GM23248 (cell line): Measurements from ENCODE around the gene TUBAL3. TPM values are rescaled to one million over a fixed set of nuclear protein-coding genes. Genes with fewer than 3 reads are reported as not detected.
"Not testable (repeated sequence)": the region's sequence is repeated elsewhere in the genome, so short reads cannot be mapped to it uniquely, and the experiment has no call there.

Experiments used
- DNase-seq: peaks from one replicate; pipeline ENCODE4 v3.0.0-alpha.2; 2015
- H2AFZ ChIP-seq: fragments of 200-600 bp; sonication (generic); 2 replicates; pipeline ENCODE4 v1.6.1; 2016; ENCODE audit warnings: antibody characterized with exemption
- H3F3A ChIP-seq: fragments of 200-600 bp; sonication (generic); 2 replicates; pipeline ENCODE4 v1.6.1; 2016; ENCODE audit warnings: mild to moderate bottlenecking, antibody characterized with exemption, mixed run types; ENCODE audit not compliant: insufficient read depth
- H3K27ac ChIP-seq: fragments of 200-600 bp; sonication (generic); 2 replicates; pipeline ENCODE4 v1.5.1; 2016; ENCODE audit warnings: mild to moderate bottlenecking
- H3K27me3 ChIP-seq: fragments of 200-600 bp; sonication (generic); replicated peaks from 2 replicates; pipeline ENCODE4 v1.6.1; 2016; ENCODE audit warnings: mild to moderate bottlenecking; ENCODE audit not compliant: insufficient read depth
- H3K36me3 ChIP-seq: fragments of 200-600 bp; sonication (generic); 2 replicates; pipeline ENCODE4 v1.6.1; 2016; ENCODE audit warnings: low read depth, mild to moderate bottlenecking
- H3K4me1 ChIP-seq: fragments of 200-600 bp; sonication (generic); 2 replicates; pipeline ENCODE4 v1.6.1; 2016; ENCODE audit warnings: mild to moderate bottlenecking; ENCODE audit not compliant: insufficient read depth
- H3K4me2 ChIP-seq: fragments of 200-600 bp; sonication (generic); one replicate; pipeline ENCODE4 v1.6.1; 2016; ENCODE audit warnings: mild to moderate bottlenecking; ENCODE audit not compliant: unreplicated experiment
- H3K4me3 ChIP-seq: fragments of 200-600 bp; sonication (generic); 2 replicates; pipeline ENCODE4 v1.5.1; 2016; ENCODE audit warnings: mild to moderate bottlenecking
- H3K79me2 ChIP-seq: fragments of 200-600 bp; sonication (generic); 2 replicates; pipeline ENCODE4 v1.6.1; 2016; ENCODE audit warnings: mild to moderate bottlenecking; ENCODE audit not compliant: insufficient read depth
- H3K9ac ChIP-seq: fragments of 200-600 bp; sonication (generic); 2 replicates; pipeline ENCODE4 v1.6.1; 2016; ENCODE audit warnings: mild to moderate bottlenecking
- H3K9me2 ChIP-seq: fragments of 200-600 bp; sonication (generic); 2 replicates; pipeline ENCODE4 v1.6.1; 2016; ENCODE audit warnings: mixed run types, mild to moderate bottlenecking, moderate library complexity; ENCODE audit not compliant: insufficient read depth
- H3K9me3 ChIP-seq: fragments of 200-600 bp; sonication (generic); one replicate; pipeline ENCODE4 v1.6.1; 2017; ENCODE audit warnings: low read depth
- H4K20me1 ChIP-seq: fragments of 200-600 bp; sonication (generic); 2 replicates; pipeline ENCODE4 v1.6.0; 2016; ENCODE audit not compliant: insufficient read depth
- EZH2 ChIP-seq: fragments of 200-600 bp; sonication (generic); IDR thresholded peaks from 2 replicates; pipeline ENCODE4 v1.6.1; 2018; ENCODE audit warnings: antibody characterized with exemption, mild to moderate bottlenecking; ENCODE audit not compliant: insufficient read depth, poor library complexity, severe bottlenecking
- EZH2phosphoT487 ChIP-seq: fragments of 200-600 bp; sonication (generic); IDR thresholded peaks from 2 replicates; pipeline ENCODE4 v1.6.1; 2018; ENCODE audit warnings: antibody characterized with exemption, moderate library complexity, mild to moderate bottlenecking, low read depth; ENCODE audit not compliant: insufficient read depth
- WGBS, 2 experiments: methylation state at CpG; one replicate each; pipeline ENCODE4 v1.1.6; 2015 to 2017; ENCODE audit warnings: low lambda C conversion rate in 2 of 2, low coverage in 1 of 2; ENCODE audit errors: missing lambda C conversion rate in 2 of 2; 5-methylcytosine and 5-hydroxymethylcytosine counted together
- in situ Hi-C: fragments of 300-500 bp; cut with MboI; formaldehyde crosslinking; loops from 2 replicates; pipeline ENCODE4 v1.15.0; 2020
- polyA plus RNA-seq: library from polyadenylated mRNA; unstranded; fragments of >200 nt; fragmentation: Nextera tagmentation; extraction: Ambion mirVana; gene quantifications from 2 replicates; pipeline ENCODE4 v1.2.1, GENCODE V29; 2016
- total RNA-seq: library from RNA; depleted of rRNA; stranded (reverse); fragments of >200 nt; shearing (Covaris generic); gene quantifications from 2 replicates; pipeline ENCODE4 v1.2.3, GENCODE V29; 2014

Gene TUBAL3
- total and polyA plus RNA-seq, 2 experiments from 2014 or later = not detected

GRCh38 chr10:5390607-5391205 lies 13.9 kb downstream of the TUBAL3 start:
- no peak overlapping the region for H3K9ac ChIP-seq
- peaks cover 14% of the 10 kb centered on the region for H3K9me3 ChIP-seq
- no peak overlapping the region for H3K27ac ChIP-seq
- no peaks in the 10 kb centered on the region for H3F3A ChIP-seq
- H3K27me3 ChIP-seq = no peaks in the 10 kb centered on the region
- H3K9me2 ChIP-seq = no peaks in the 10 kb centered on the region
- no peak overlapping the region for H2AFZ ChIP-seq
- no peak for TF ChIP-seq EZH2phosphoT487
- TF ChIP-seq EZH2 = no peak
- H3K79me2 ChIP-seq = no peaks in the 10 kb centered on the region
- peak; percentile 15 for DNase-seq
- no peak overlapping the region for H3K4me2 ChIP-seq
- H3K4me1 ChIP-seq = no peaks in the 10 kb centered on the region
- WGBS, 2 experiments = 57 to 80% methylated on average over 1 of the region's 1 CpG
- no peaks in the 10 kb centered on the region for H3K36me3 ChIP-seq
- in situ Hi-C loops = no loop called here
- H3K4me3 ChIP-seq = no peak overlapping the region
- no peaks in the 10 kb centered on the region for H4K20me1 ChIP-seq

DNA sequence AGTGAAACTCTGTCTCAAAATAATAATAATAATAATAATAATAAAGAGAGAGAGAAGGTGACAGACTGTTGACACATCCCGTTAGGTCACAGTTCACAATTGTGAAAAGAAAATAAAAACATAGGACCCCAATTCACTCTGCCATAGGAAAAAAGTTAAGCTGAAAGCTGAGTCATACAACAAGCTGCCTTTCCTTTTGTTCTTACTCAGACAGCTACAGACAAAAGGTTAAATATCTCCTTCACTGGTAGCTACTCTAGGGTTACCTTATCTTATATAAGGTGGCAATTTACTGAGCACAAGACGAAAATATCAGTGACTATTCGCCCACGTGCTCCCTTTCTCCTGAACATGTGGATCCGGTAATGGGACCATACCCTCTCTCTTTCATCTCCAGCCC lies 17.5 kb downstream of the TUBAL3 start:
- Histone ChIP-seq H4K20me1 (no peaks in the 10 kb centered on the region), H3K4me3 (no peak overlapping the region), H3K4me1 (no peaks in the 10 kb centered on the region; the same call in 1 of the 2 replicates), H3K9me3 (peaks cover 14% of the 10 kb centered on the region), H3K27me3 (no peaks in the 10 kb centered on the region), H3K79me2 (no peaks in the 10 kb centered on the region), H3F3A (no peaks in the 10 kb centered on the region), H3K4me2 (no peak overlapping the region), H2AFZ (no peak overlapping the region), H3K9ac (no peak overlapping the region), H3K27ac (no peak overlapping the region), H3K36me3 (no peaks in the 10 kb centered on the region), H3K9me2 (no peaks in the 10 kb centered on the region)
- no peak for TF ChIP-seq EZH2
- TF ChIP-seq EZH2phosphoT487 = no peak
- in situ Hi-C loops = no loop called here
- WGBS, 2 experiments = 51 to 56% methylated on average over 5 of the region's 5 CpGs
- no peak for DNase-seq

DNA sequence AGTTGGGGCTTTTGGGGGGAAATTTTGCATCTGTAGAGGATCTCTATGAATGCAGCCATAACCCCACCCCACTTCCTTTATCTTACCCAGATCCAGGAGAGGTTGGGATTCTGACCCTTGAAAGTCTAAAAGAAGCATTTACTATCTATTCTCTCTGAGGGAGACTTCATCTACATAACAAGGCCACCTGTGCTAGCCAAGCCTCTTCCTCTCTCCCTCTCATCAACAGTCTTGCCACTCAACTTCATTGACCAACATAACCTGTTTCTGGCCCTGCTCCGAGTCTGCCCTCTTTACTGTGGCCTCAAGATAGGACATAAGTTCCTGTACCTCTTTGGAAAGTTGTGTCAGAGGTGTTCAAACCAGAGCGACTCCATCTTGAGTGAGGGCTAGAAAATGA lies 19.4 kb downstream of the TUBAL3 start:
- H3K9ac ChIP-seq = no peak overlapping the region
- H3F3A ChIP-seq = no peaks in the 10 kb centered on the region
- no peaks in the 10 kb centered on the region for H3K9me2 ChIP-seq
- no peak for TF ChIP-seq EZH2
- no peak for TF ChIP-seq EZH2phosphoT487
- H2AFZ ChIP-seq = no peak overlapping the region
- H3K4me2 ChIP-seq = no peak overlapping the region
- no peaks in the 10 kb centered on the region for H3K27me3 ChIP-seq
- no peak overlapping the region for H3K27ac ChIP-seq
- H3K4me1 ChIP-seq = no peaks in the 10 kb centered on the region; the same call in 1 of the 2 replicates
- no peaks in the 10 kb centered on the region for H3K36me3 ChIP-seq
- H3K79me2 ChIP-seq = no peaks in the 10 kb centered on the region
- H4K20me1 ChIP-seq = no peaks in the 10 kb centered on the region
- in situ Hi-C loops = no loop called here
- peaks cover 8% of the 10 kb centered on the region for H3K9me3 ChIP-seq
- no peak overlapping the region for H3K4me3 ChIP-seq
- DNase-seq = no peak
- 55 to 63% methylated on average over 2 of the region's 2 CpGs for WGBS, 2 experiments

DNA sequence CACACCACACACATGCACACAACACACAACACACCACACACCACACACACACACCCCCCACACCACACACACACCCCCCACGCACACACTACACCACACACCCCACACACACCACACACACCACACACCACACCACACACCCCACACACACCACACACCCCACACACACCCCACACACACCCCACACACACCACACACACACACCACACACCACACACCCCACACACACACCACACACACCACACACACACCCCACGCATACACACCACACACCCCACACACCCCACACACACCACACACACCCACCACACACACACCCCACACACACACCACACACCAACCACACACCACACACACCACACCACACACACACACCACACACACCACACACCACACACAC lies 23.4 kb downstream of the TUBAL3 start:
- Histone ChIP-seq H3K4me3 (no peak overlapping the region), H3K27me3 (no peaks in the 10 kb centered on the region), H3K9ac (no peak overlapping the region), H3K9me2 (no peaks in the 10 kb centered on the region), H3K36me3 (no peaks in the 10 kb centered on the region), H3F3A (no peaks in the 10 kb centered on the region), H4K20me1 (no peaks in the 10 kb centered on the region), H3K27ac (no peak overlapping the region), H3K4me2 (no peak overlapping the region), H3K9me3 (no peaks in the 10 kb centered on the region), H3K4me1 (no peaks in the 10 kb centered on the region; the same call in 1 of the 2 replicates), H3K79me2 (no peaks in the 10 kb centered on the region), H2AFZ (no peak overlapping the region)
- in situ Hi-C loops = no loop called here
- 91% methylated on average over 2 of the region's 2 CpGs; no CpG with 5 or more reads in 1 of the 2 experiments for WGBS, 2 experiments
- TF ChIP-seq EZH2phosphoT487 (no peak), EZH2 (no peak)
- no peak for DNase-seq

DNA sequence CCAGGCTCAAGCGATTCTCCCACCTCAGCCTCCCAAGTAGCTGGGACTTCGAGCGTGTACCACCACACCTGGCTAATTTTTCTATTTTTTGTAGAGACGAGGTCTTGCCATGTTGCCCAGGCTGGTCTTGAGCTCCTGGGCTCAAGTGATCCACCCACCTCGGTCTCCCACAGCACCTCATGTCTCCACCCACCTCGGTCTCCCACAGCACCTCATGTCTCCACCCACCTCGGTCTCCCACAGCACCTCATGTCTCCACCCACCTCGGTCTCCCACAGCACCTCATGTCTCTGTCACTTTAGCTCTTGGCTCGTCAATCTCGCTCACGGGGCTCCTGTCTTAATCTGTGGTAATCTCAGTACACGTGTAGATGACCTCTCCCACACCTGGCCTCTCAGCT lies 24.2 kb downstream of the TUBAL3 start:
- H3K9ac ChIP-seq, H4K20me1 ChIP-seq, H2AFZ ChIP-seq, H3K4me3 ChIP-seq, in situ Hi-C loops, H3K27me3 ChIP-seq, H3F3A ChIP-seq, H3K9me2 ChIP-seq, H3K9me3 ChIP-seq, H3K4me2 ChIP-seq, H3K27ac ChIP-seq, DNase-seq, H3K36me3 ChIP-seq, H3K79me2 ChIP-seq, H3K4me1 ChIP-seq: not testable (repeated sequence)
- 71 to 74% methylated on average over 12 of the region's 12 CpGs for WGBS, 2 experiments

DNA sequence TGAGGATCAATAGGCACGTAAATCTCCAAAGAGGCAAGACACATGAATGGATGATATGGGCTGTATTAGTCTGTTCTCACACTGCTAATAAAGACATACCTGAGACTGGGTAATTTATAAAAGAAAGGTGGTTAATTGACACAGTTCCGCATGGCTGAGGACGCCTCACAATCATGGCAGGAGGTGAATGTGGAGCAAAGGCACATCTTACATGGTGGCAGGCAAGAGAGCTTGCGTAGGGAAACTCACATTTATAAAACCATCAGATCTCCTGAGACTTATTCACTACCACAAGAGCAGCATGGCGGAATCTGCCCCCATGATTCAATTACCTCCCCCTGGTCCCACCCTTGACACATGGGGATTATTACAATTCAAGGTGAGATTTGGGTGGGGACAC lies 25.4 kb downstream of the TUBAL3 start:
- H3K36me3 ChIP-seq, H3K79me2 ChIP-seq, H3K27me3 ChIP-seq, H2AFZ ChIP-seq, H3K9ac ChIP-seq, H3K27ac ChIP-seq, H3K4me3 ChIP-seq, in situ Hi-C loops, H3F3A ChIP-seq, H3K4me2 ChIP-seq, H3K9me3 ChIP-seq, H3K9me2 ChIP-seq, H3K4me1 ChIP-seq, DNase-seq, H4K20me1 ChIP-seq: not testable (repeated sequence)
- WGBS, 2 experiments = 80 to 89% methylated on average over 5 of the region's 5 CpGs
